ENCODE measurements around the gene FAM162A. TPM values are rescaled to one million over a fixed set of nuclear protein-coding genes. Genes with fewer than 3 reads are reported as not detected.

FAM162A gene
- total and polyA plus RNA-seq, 7 donors, result 36.0 to 127 (median 66.5) TPM

GRCh38 chr3:122397201-122397600, 13.2 kb downstream of the FAM162A start:
- Histone ChIP-seq H3K4me3 (no peak overlapping the region), H3K36me3 (ENCODE audit: insufficient read depth in 1 of 2, low read depth in 1 of 2) (peaks cover 0 to 5% of the 10 kb centered on the region in 2 donors), H3K9me3 (no peaks in the 10 kb centered on the region), H3K4me1 (no peaks in the 10 kb centered on the region), H3K27ac (no peak overlapping the region), H3K27me3 (ENCODE audit: insufficient read depth in 3 of 3, low read length in 2 of 3) (no peaks in the 10 kb centered on the region)
- no peak for TF ChIP-seq CTCF (IDR thresholded peaks at IDR 0.05)
- intact Hi-C loops (cut with DNase I), result no loop called here
- DNase-seq, result no peak
- ATAC-seq, result no peak
- 95 to 98% (median 96%) methylated on average over 1 of the region's 1 CpG for WGBS, 3 donors

- H3K36me3 ChIP-seq (ENCODE audit: insufficient read depth in 1 of 2, low read depth in 1 of 2), result peaks cover 0 to 14% of the 10 kb centered on the region in 2 donors
- H3K4me1 ChIP-seq, result no peaks in the 10 kb centered on the region
- no peak for ATAC-seq
- intact Hi-C loops (cut with DNase I), result no loop called here
- TF ChIP-seq CTCF (IDR thresholded peaks at IDR 0.05), result no peak
- no peaks in the 10 kb centered on the region for H3K9me3 ChIP-seq
- no peak for DNase-seq
- 93 to 96% (median 95%) methylated on average over 2 of the region's 2 CpGs for WGBS, 3 donors
- no peaks in the 10 kb centered on the region for H3K27me3 ChIP-seq (ENCODE audit: insufficient read depth in 3 of 3, low read length in 2 of 3)
- H3K4me3 ChIP-seq, result no peak overlapping the region
- H3K27ac ChIP-seq, result no peak overlapping the region
These were observed 14.9 kb downstream of the FAM162A start for GRCh38 chr3:122398920-122399319.

GRCh38 chr3:122403489-122403888, 19.5 kb downstream of the FAM162A start:
- ATAC-seq, result no peak
- no peak for DNase-seq
- peaks cover 29% of the 10 kb centered on the region for H3K4me1 ChIP-seq
- H3K4me3 ChIP-seq, result no peak overlapping the region
- H3K36me3 ChIP-seq (ENCODE audit: insufficient read depth in 1 of 2, low read depth in 1 of 2), result peaks cover 2 to 40% of the 10 kb centered on the region in 2 donors
- H3K9me3 ChIP-seq, result no peaks in the 10 kb centered on the region
- intact Hi-C loops (cut with DNase I), result no loop called here
- peak overlapping the region; percentile 93 for H3K27ac ChIP-seq
- 90 to 94% (median 93%) methylated on average over 6 of the region's 6 CpGs for WGBS, 3 donors
- TF ChIP-seq CTCF (IDR thresholded peaks at IDR 0.05), result no peak
- H3K27me3 ChIP-seq (ENCODE audit: insufficient read depth in 3 of 3, low read length in 2 of 3), result no peaks in the 10 kb centered on the region

- H3K4me1 ChIP-seq, result peaks cover 29% of the 10 kb centered on the region
- peaks cover 3 to 54% of the 10 kb centered on the region in 2 donors for H3K36me3 ChIP-seq (ENCODE audit: insufficient read depth in 1 of 2, low read depth in 1 of 2)
- ATAC-seq, result peak; percentile 86 to 90 (median 87)
- intact Hi-C loops (cut with DNase I), result no loop called here
- no peak for TF ChIP-seq CTCF (IDR thresholded peaks at IDR 0.05)
- no peak overlapping the region for H3K4me3 ChIP-seq
- peak overlapping the region; percentile 93 for H3K27ac ChIP-seq
- no peaks in the 10 kb centered on the region for H3K9me3 ChIP-seq
- DNase-seq, result no peak
- no peaks in the 10 kb centered on the region for H3K27me3 ChIP-seq (ENCODE audit: insufficient read depth in 3 of 3, low read length in 2 of 3)
- WGBS, 3 donors, result 51 to 61% (median 57%) methylated on average over 3 of the region's 3 CpGs
These were observed 21.0 kb downstream of the FAM162A start for GRCh38 chr3:122405015-122405414.

GRCh38 chr3:122406198-122406597, 22.2 kb downstream of the FAM162A start:
- H3K27me3 ChIP-seq (ENCODE audit: insufficient read depth in 3 of 3, low read length in 2 of 3), result no peaks in the 10 kb centered on the region
- peak; percentile 75 to 88 (median 87) for ATAC-seq
- no peak for DNase-seq
- intact Hi-C loops (cut with DNase I), result no loop called here
- 75 to 88% (median 82%) methylated on average over 4 of the region's 4 CpGs for WGBS, 3 donors
- H3K9me3 ChIP-seq, result no peaks in the 10 kb centered on the region
- H3K4me1 ChIP-seq, result peaks cover 29% of the 10 kb centered on the region
- H3K27ac ChIP-seq, result peak overlapping the region; percentile 93
- peaks cover 5 to 66% of the 10 kb centered on the region in 2 donors for H3K36me3 ChIP-seq (ENCODE audit: insufficient read depth in 1 of 2, low read depth in 1 of 2)
- no peak overlapping the region for H3K4me3 ChIP-seq
- no peak for TF ChIP-seq CTCF (IDR thresholded peaks at IDR 0.05)

All from psoas muscle (tissue), 8 donors.